ENCODE measurements around the gene SORCS2.

- TF ChIP-seq CTCF (IDR thresholded peaks at IDR 0.05; ENCODE audit: insufficient read depth, low read depth, low read length) (no peak), EZH2 (IDR thresholded peaks at IDR 0.05; ENCODE audit: insufficient read depth, low read length) (no peak)
Observed at GRCh38 chr4:7632971-7633370, 440.6 kb downstream of the SORCS2 start.

All from astrocyte (in vitro differentiated cells and primary cell).